Tibial artery (tissue), 4 donors: Measurements from ENCODE around the gene AMOTL2.

ENCODE experiments used
- DNase-seq, 2 donors: peaks; one replicate each; pipeline ENCODE4 v3.0.0-alpha.2; 2019
- H3K27ac ChIP-seq, 2 donors: fragments of 200-600 bp; sonication (generic) in 1 of 2; 1 replicate in 1 of 2; 2 replicates in 1 of 2; pipeline ENCODE4 v1.5.1; 2018 to 2019; ENCODE audit warnings: mild to moderate bottlenecking in 1 of 2
- H3K27me3 ChIP-seq, 2 donors: fragments of 200-600 bp; sonication (generic) in 1 of 2; one replicate each; pipeline versions ENCODE4 v1.5.1 to v1.6.0; 2016 to 2019
- H3K36me3 ChIP-seq, 3 donors: fragments of 200-600 bp; sonication (generic) in 2 of 3; one replicate each; pipeline ENCODE4 v1.5.1; 2016 to 2019; ENCODE audit warnings: mild to moderate bottlenecking in 2 of 3
- H3K4me1 ChIP-seq, 4 donors: fragments of 200-600 bp; sonication (generic) in 2 of 4; 1 replicate in 3 of 4; 2 replicates in 1 of 4; pipeline ENCODE4 v1.5.1; 2016 to 2019
- H3K4me3 ChIP-seq, 2 donors: fragments of 200-600 bp; sonication (generic) in 1 of 2; 1 replicate in 1 of 2; 2 replicates in 1 of 2; pipeline ENCODE4 v1.5.1; 2018 to 2019; ENCODE audit warnings: mild to moderate bottlenecking in 2 of 2
- H3K9me3 ChIP-seq, 3 donors: fragments of 200-600 bp; sonication (generic) in 1 of 3; one replicate each; pipeline ENCODE4 v1.5.1; 2016 to 2019
- intact Hi-C: fragments of 100-400 bp; cut with DNase I; formaldehyde crosslinking; loops from one replicate; pipeline ENCODE4 v1.15.0; 2023; ENCODE audit warnings: low total_unique reads
- TF ChIP-seq, protein P1 (sequence below), 2 experiments: fragments of 200-600 bp in 1 of 2; fragments of 450-650 bp in 1 of 2; IDR thresholded peaks; one replicate each; pipeline ENCODE4 v1.5.1; 2017 to 2019; ENCODE audit warnings: antibody characterized with exemption in 2 of 2, mild to moderate bottlenecking in 1 of 2, moderate library complexity in 1 of 2

The AMOTL2 gene

DNA sequence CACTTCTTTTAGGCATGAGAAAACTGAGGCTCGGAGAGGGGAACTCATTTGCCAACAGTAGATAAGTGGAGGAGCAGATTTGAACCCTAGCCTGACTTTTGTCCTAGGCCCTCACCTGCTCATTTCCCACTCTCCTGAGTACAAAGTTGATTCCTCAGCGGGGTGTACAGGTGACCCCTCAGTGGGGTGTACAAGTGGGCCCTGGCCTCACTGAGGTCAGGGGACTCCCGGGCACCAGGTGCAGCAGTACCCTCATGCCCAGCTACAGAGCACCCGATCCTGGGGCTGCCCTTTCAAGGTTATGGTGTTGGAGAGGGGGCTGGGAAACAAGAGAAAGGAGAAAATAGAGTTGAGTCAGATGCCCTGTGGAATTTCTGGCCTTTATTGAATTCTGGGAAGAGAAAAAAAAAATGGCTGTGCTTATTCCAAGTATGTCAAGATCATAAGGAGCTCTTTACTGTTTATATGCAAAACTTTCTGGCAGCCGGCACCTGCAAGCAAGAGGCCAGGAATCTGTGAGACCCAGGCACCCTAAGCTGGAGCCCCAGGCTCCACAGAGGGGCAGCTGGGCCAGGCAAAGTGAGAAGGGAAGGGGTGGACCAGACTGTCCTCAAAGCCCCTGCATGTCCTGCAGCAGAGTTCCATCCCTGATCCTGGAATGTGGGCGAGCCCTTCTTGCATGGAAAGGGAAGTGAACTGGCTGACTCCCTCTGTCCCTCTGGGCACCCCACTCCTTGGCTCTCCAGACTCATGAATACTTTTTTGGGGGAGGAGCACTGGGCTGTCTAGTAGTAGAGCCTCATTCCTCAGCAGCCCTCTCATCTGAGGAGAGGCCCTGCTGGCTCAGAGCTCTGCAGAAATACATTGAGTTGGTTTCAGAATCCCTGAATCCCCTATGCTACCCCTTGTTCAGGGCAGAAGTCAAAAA lies 43.1 kb downstream of the AMOTL2 start:
- Histone ChIP-seq H3K4me3 (no peak overlapping the region), H3K27ac (peak overlapping the region; percentile 90 to 93), H3K4me1 (peaks cover 8 to 97% (median 86%) of the 10 kb centered on the region in 4 donors), H3K36me3 (no peaks in the 10 kb centered on the region), H3K9me3 (no peaks in the 10 kb centered on the region), H3K27me3 (no peaks in the 10 kb centered on the region)
- TF ChIP-seq, protein P1, sequence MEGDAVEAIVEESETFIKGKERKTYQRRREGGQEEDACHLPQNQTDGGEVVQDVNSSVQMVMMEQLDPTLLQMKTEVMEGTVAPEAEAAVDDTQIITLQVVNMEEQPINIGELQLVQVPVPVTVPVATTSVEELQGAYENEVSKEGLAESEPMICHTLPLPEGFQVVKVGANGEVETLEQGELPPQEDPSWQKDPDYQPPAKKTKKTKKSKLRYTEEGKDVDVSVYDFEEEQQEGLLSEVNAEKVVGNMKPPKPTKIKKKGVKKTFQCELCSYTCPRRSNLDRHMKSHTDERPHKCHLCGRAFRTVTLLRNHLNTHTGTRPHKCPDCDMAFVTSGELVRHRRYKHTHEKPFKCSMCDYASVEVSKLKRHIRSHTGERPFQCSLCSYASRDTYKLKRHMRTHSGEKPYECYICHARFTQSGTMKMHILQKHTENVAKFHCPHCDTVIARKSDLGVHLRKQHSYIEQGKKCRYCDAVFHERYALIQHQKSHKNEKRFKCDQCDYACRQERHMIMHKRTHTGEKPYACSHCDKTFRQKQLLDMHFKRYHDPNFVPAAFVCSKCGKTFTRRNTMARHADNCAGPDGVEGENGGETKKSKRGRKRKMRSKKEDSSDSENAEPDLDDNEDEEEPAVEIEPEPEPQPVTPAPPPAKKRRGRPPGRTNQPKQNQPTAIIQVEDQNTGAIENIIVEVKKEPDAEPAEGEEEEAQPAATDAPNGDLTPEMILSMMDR (IDR thresholded peaks at IDR 0.05): no peak
- intact Hi-C loops: no loop called here
- peak; percentile 54 to 79 for DNase-seq

DNA sequence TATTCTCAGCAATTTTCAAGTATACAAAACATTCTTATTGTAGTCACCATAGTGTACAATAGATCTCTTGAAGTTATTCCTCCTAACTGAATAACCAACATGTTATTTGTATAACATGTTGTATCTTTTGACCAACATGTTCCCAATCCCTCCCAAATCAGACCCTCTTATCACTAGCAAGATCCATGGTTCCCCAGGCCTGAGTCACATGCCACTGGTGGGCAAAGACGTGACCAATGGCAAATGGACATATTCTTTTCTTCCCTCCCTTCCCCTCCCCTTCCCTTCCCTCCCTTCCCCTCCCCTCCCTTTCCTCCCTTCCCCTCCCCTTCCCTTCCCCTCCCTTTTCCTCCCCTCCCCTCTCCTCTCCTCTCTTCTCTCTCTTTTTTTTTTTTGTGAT lies 45.4 kb downstream of the AMOTL2 start:
- H3K4me1 ChIP-seq: peaks cover 12 to 93% (median 78%) of the 10 kb centered on the region in 4 donors
- TF ChIP-seq, protein P1 (IDR thresholded peaks at IDR 0.05): no peak

DNA sequence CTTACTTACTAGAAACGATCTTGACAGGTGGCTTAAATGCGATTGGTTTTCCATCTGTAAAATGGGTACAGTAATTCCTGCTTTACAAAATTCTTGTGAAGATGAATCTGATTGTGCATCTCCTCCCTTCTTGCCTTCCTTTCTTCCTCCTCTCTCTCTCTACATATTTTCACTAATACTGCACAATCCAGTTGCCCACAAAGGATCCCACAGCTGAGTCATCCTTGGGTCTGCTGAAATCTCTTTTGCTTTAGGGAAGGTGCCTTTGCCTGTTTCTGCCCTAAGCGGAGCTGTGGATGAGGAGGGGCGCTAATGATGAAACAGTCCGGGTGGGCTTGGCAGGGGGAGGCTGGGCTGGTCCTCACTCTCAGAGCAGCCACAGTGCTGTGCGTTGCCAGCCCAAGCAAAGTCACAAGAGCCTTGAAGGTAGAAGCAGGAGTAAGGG lies 46.1 kb downstream of the AMOTL2 start:
- Histone ChIP-seq H3K9me3 (no peaks in the 10 kb centered on the region), H3K27me3 (no peaks in the 10 kb centered on the region), H3K27ac (peak overlapping the region; percentile 90 to 93), H3K36me3 (no peaks in the 10 kb centered on the region), H3K4me1 (peaks cover 12 to 88% (median 73%) of the 10 kb centered on the region in 4 donors), H3K4me3 (no peak overlapping the region)
- intact Hi-C loops: loop anchor here (5.0 kb wide), 1 partner anchor 34 kb away; no protein-coding TSS in a partner anchor
- TF ChIP-seq, protein P1 (IDR thresholded peaks at IDR 0.05): no peak
- DNase-seq: peak in 1 of 2 donors; percentile 73

More for the DNA sequence above, 45.4 kb downstream of the AMOTL2 start:
- peak in 1 of 2 donors; percentile 5 for DNase-seq
- intact Hi-C loops: loop anchor here (5.0 kb wide), 1 partner anchor 33 kb away; no protein-coding TSS in a partner anchor
- peak overlapping the region; percentile 90 to 93 for H3K27ac ChIP-seq
- no peaks in the 10 kb centered on the region for H3K27me3 ChIP-seq
- H3K4me3 ChIP-seq: no peak overlapping the region
- H3K36me3 ChIP-seq: no peaks in the 10 kb centered on the region
- no peaks in the 10 kb centered on the region for H3K9me3 ChIP-seq

DNA sequence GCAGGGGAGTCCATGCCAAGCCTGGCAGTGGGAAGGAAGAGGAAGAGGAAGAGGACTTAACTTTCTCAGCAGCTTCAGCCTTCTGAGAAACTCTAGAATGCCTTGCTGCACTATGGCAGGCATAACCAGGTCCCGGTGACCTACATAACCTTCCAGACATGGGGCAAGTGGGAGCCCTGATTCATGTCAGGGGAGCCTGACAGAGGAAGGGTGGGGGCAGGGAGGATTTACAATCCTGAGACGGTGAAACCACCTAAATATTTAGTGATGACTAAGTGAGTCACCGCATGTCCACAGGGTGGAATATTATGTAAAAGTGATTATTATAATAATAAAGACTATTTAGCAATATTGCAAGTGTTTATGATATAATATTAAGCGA lies 46.7 kb downstream of the AMOTL2 start:
- Histone ChIP-seq H3K36me3 (no peaks in the 10 kb centered on the region), H3K4me1 (peaks cover 12 to 82% (median 70%) of the 10 kb centered on the region in 4 donors), H3K27ac (peak overlapping the region; percentile 90 to 93), H3K4me3 (no peak overlapping the region), H3K9me3 (no peaks in the 10 kb centered on the region), H3K27me3 (no peaks in the 10 kb centered on the region)
- TF ChIP-seq, protein P1 (IDR thresholded peaks at IDR 0.05): no peak
- intact Hi-C loops: loop anchor here (5.0 kb wide), 1 partner anchor 35 kb away; no protein-coding TSS in a partner anchor
- no peak for DNase-seq

DNA sequence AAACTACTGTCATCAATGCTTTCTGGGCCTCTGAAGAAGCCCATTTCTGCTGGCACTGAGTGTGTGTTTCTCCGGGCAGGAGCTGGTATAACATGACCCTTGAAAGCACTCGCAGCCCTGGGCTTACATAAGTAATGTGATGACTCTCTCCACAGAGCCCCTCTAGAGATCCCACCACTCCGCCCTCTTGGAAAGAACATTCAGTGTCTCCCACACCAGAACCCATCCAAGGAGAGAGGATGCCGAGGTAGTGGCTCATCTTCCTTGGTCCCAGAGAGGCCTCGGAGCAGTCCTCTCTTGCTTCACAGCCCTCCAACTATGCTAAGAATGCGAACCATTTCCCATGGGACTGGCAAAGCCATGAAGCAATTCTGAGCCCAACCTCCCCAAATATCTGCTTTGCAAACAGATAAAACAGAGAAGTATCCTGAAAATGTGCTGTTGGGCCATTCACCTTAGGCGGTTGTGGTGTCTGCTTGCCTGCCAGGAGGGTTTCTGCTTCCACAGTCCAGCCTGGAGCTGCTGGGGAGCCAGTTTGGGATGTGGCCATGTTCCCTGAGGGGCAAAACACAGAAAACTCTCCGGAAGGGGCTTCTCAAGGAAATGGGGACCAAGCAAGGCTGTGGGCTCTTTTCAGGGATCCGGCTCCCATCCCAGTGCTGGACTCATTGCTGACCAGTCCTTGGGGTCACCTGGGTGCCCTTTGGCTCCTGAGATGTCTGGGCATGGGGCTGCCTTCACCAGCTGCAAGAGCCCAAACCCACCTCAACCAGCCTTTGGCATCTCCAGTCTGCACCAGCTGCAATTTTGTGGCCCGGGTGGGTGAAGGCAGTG lies 47.3 kb downstream of the AMOTL2 start:
- TF ChIP-seq, protein P1 (IDR thresholded peaks at IDR 0.05): no peak
- H3K4me1 ChIP-seq: peaks cover 12 to 76% (median 65%) of the 10 kb centered on the region in 4 donors
- H3K36me3 ChIP-seq: no peaks in the 10 kb centered on the region
- H3K27ac ChIP-seq: peak overlapping the region; percentile 90 to 93
- intact Hi-C loops: loop anchor here (5.0 kb wide), 1 partner anchor 35 kb away; no protein-coding TSS in a partner anchor
- no peaks in the 10 kb centered on the region for H3K9me3 ChIP-seq
- H3K27me3 ChIP-seq: no peaks in the 10 kb centered on the region
- peak; percentile 76 to 88 for DNase-seq
- no peak overlapping the region for H3K4me3 ChIP-seq
